Panc1 (cell line): ENCODE data around the gene NEXN. TPM values are rescaled to one million over a fixed set of nuclear protein-coding genes. Genes with fewer than 3 reads are reported as not detected.

ENCODE experiments used
- ATAC-seq: fragments of 200-7000 bp; cut with Tn5 transposase; 2 replicates; pipeline ENCODE4 v1.9.1; 2020; ENCODE audit warnings: mild to moderate bottlenecking, moderate library complexity
- BruUV-seq: library from RNA; stranded (reverse); fragments of 400-500 nt; replicated peaks from 2 replicates; lab custom pipeline; 2021; lab: Mats Ljungman, UMichigan
- CTCF ChIA-PET: fragments of 300-600 bp; sonication (Branson Sonifier 250); formaldehyde crosslinking; loops from one replicate; lab custom pipeline; 2022; ENCODE audit warnings: antibody characterized with exemption; lab: Charles Lee
- POLR2A ChIA-PET: fragments of 300-600 bp; sonication (Branson Sonifier 250); formaldehyde crosslinking; loops from one replicate; lab custom pipeline; 2022; ENCODE audit warnings: antibody characterized with exemption; lab: Charles Lee
- DNase-seq: peaks from one replicate; pipeline ENCODE4 v3.0.0-alpha.2; 2010; ENCODE audit warnings: low read depth, low spot score
- H3K27ac ChIP-seq: 2 replicates; pipeline ENCODE4 v1.5.1; 2011; ENCODE audit warnings: mild to moderate bottlenecking, low read length, inconsistent platforms
- H3K27me3 ChIP-seq: fragments of 200-500 bp; sonication (Bioruptor generic); 2 replicates; pipeline ENCODE4 v1.6.0; 2014; ENCODE audit warnings: low read length, inconsistent platforms; ENCODE audit not compliant: control insufficient read depth, insufficient read depth
- H3K36me3 ChIP-seq: fragments of 200-500 bp; sonication (Bioruptor generic); 2 replicates; pipeline ENCODE4 v1.5.1; 2014; ENCODE audit warnings: inconsistent platforms, mild to moderate bottlenecking, low read length, moderate library complexity; ENCODE audit not compliant: control insufficient read depth, insufficient read depth
- H3K4me1 ChIP-seq: 2 replicates; pipeline ENCODE4 v1.5.1; 2011; ENCODE audit warnings: inconsistent platforms, mild to moderate bottlenecking, low read length, moderate library complexity; ENCODE audit not compliant: control insufficient read depth, insufficient read depth
- H3K4me3 ChIP-seq, 2 experiments: 2 replicates each; pipeline ENCODE4 v1.5.1; 2011 to 2012; ENCODE audit warnings: low read depth in 2 of 2, low read length in 2 of 2, mild to moderate bottlenecking in 2 of 2, inconsistent platforms in 1 of 2, moderate library complexity in 1 of 2
- H3K9me3 ChIP-seq: fragments of 200-500 bp; sonication (Bioruptor generic); 2 replicates; pipeline ENCODE4 v1.5.1; 2014; ENCODE audit warnings: low read depth, mild to moderate bottlenecking, inconsistent platforms, low read length, moderate library complexity; ENCODE audit not compliant: control insufficient read depth, insufficient read depth
- POLR2AphosphoS5 ChIP-seq: IDR thresholded peaks from 2 replicates; pipeline ENCODE4 v1.6.1; 2012; ENCODE audit warnings: mild to moderate bottlenecking, low read depth, low read length, moderate library complexity
- SIN3A ChIP-seq: IDR thresholded peaks from 2 replicates; pipeline ENCODE4 v1.6.1; 2012; ENCODE audit warnings: low read depth, mild to moderate bottlenecking, low read length, moderate library complexity, borderline replicate concordance; ENCODE audit not compliant: insufficient read depth
- TCF7L2 ChIP-seq: IDR thresholded peaks from 2 replicates; pipeline ENCODE4 v1.6.1; 2011; ENCODE audit warnings: mild to moderate bottlenecking, low read depth, low read length, inconsistent platforms
- in situ Hi-C: cut with HindIII; loops from 2 replicates; pipeline ENCODE4 v1.10.0; 2016; ENCODE audit warnings: low sequenced_read_pairs, low pct_unique_long_range_greater_than_20kb
- intact Hi-C: fragments of 100-400 bp; cut with micrococcal nuclease; formaldehyde crosslinking; loops from one replicate; pipeline ENCODE4 v1.10.0; 2022; ENCODE audit not compliant: unreplicated experiment
- total RNA-seq: library from RNA; stranded (reverse); gene quantifications from one replicate; pipeline ENCODE4 v1.2.1, GENCODE V29; 2021; ENCODE audit not compliant: unreplicated experiment
- TF ChIP-seq, protein P1 (sequence below), 2 experiments: IDR thresholded peaks; 2 replicates each; pipeline ENCODE4 v1.6.1; 2011 to 2012; ENCODE audit warnings: low read depth in 2 of 2, control low read depth in 1 of 2, low read length in 1 of 2, mild to moderate bottlenecking in 1 of 2, moderate library complexity in 1 of 2; ENCODE audit not compliant: insufficient read depth in 1 of 2
- TF ChIP-seq, protein P2 (sequence below): fragments of 450-650 bp; IDR thresholded peaks from 2 replicates; pipeline ENCODE4 v1.5.1; 2017; ENCODE audit warnings: mild to moderate bottlenecking

The NEXN gene
- total RNA-seq, 1 experiment from 2014 or later: 5.4 TPM

DNA sequence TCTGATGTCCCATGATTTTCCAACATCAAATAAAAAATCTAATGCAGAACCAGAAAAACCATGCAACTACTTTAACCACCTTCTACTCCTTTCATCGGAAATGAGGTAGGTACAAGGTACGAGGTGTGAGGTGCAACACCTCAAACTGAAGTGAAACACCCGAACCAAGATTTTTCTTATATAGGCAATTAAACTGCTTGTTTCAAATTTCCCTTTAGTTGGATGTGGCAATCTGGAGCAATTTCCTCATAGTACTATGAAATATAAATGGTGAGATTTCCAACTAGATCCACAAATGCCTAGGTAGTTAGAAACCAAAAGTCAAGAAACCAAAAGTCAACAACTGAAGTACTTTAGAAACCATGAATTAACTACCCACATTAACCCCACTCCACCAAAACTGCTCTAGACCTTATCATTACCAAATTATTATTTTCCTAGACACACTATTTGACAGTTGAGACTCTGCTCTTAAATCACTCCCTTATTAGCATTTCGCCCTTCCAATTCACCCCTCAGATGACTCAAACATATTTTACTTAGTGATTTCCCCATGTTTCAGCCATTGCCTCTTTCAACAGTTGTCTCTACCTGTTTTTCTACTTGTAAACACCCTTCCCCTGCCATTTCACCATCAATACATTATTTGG is 52.6 kb downstream of the NEXN start:
- in situ Hi-C loops: no loop called here
- ChIA-PET POLR2A (no interaction called here), CTCF (no interaction called here)
- TF ChIP-seq TCF7L2 (no peak), POLR2AphosphoS5 (peak; percentile 12; the same call in 1 of the 2 replicates)
- H3K4me3 ChIP-seq: no peak overlapping the region
- H3K27me3 ChIP-seq: no peaks in the 10 kb centered on the region
- ATAC-seq (no peak), DNase-seq (no peak)
- no TSS peak for BruUV-seq
- no peaks in the 10 kb centered on the region for H3K4me1 ChIP-seq
- H3K9me3 ChIP-seq: no peaks in the 10 kb centered on the region
- intact Hi-C loops: loop anchor here (10.0 kb wide), 1 partner anchor 174 kb away; no protein-coding TSS in a partner anchor
- peaks cover 47% of the 10 kb centered on the region for H3K36me3 ChIP-seq
- no peak overlapping the region for H3K27ac ChIP-seq

DNA sequence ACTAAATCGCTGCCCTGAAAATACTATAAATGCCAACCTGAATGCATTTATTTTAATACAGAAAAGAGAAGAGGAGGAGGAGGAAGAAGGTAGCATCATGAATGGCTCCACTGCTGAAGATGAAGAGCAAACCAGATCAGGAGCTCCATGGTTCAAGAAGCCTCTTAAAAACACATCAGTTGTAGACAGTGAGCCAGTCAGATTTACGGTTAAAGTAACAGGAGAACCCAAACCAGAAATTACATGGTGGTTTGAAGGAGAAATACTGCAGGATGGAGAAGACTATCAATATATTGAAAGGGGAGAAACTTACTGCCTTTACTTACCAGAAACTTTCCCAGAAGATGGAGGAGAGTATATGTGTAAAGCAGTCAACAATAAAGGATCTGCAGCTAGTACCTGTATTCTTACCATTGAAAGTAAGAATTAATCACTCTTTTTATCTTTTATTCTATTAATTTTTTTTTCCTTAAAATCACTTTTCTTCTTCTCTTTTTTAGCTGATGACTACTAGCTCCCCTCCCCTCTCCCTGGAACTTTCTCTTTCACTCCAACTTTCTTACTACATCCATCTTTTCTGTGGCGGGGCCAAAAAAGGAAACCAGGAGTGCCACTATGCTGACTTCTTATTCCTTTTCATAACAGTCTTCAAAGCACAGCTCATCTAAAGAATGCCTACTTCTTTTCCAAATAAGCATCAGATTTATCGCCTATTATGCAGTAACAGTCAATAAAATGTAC is 54.1 kb downstream of the NEXN start:
- intact Hi-C loops (loop anchor here (10.0 kb wide), 1 partner anchor 172 kb away; no protein-coding TSS in a partner anchor), in situ Hi-C loops (no loop called here)
- H3K36me3 ChIP-seq: peaks cover 61% of the 10 kb centered on the region
- CTCF ChIA-PET: no interaction called here
- no peaks in the 10 kb centered on the region for H3K9me3 ChIP-seq
- BruUV-seq: TSS peak; percentile 76
- H3K4me1 ChIP-seq: no peaks in the 10 kb centered on the region
- H3K27me3 ChIP-seq: no peaks in the 10 kb centered on the region
- no peak overlapping the region for H3K4me3 ChIP-seq
- POLR2A ChIA-PET: interaction anchor here (0.6 kb wide), 1 partner anchor 888 kb away, joined by 4 read pairs; no protein-coding TSS in a partner anchor
- TF ChIP-seq, protein P1, sequence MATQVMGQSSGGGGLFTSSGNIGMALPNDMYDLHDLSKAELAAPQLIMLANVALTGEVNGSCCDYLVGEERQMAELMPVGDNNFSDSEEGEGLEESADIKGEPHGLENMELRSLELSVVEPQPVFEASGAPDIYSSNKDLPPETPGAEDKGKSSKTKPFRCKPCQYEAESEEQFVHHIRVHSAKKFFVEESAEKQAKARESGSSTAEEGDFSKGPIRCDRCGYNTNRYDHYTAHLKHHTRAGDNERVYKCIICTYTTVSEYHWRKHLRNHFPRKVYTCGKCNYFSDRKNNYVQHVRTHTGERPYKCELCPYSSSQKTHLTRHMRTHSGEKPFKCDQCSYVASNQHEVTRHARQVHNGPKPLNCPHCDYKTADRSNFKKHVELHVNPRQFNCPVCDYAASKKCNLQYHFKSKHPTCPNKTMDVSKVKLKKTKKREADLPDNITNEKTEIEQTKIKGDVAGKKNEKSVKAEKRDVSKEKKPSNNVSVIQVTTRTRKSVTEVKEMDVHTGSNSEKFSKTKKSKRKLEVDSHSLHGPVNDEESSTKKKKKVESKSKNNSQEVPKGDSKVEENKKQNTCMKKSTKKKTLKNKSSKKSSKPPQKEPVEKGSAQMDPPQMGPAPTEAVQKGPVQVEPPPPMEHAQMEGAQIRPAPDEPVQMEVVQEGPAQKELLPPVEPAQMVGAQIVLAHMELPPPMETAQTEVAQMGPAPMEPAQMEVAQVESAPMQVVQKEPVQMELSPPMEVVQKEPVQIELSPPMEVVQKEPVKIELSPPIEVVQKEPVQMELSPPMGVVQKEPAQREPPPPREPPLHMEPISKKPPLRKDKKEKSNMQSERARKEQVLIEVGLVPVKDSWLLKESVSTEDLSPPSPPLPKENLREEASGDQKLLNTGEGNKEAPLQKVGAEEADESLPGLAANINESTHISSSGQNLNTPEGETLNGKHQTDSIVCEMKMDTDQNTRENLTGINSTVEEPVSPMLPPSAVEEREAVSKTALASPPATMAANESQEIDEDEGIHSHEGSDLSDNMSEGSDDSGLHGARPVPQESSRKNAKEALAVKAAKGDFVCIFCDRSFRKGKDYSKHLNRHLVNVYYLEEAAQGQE (IDR thresholded peaks at IDR 0.05; ENCODE audit: insufficient read depth in 1 of 2, low read depth in 2 of 2, low read length in 1 of 2): no peak
- no peak for TF ChIP-seq POLR2AphosphoS5
- TF ChIP-seq, protein P2, sequence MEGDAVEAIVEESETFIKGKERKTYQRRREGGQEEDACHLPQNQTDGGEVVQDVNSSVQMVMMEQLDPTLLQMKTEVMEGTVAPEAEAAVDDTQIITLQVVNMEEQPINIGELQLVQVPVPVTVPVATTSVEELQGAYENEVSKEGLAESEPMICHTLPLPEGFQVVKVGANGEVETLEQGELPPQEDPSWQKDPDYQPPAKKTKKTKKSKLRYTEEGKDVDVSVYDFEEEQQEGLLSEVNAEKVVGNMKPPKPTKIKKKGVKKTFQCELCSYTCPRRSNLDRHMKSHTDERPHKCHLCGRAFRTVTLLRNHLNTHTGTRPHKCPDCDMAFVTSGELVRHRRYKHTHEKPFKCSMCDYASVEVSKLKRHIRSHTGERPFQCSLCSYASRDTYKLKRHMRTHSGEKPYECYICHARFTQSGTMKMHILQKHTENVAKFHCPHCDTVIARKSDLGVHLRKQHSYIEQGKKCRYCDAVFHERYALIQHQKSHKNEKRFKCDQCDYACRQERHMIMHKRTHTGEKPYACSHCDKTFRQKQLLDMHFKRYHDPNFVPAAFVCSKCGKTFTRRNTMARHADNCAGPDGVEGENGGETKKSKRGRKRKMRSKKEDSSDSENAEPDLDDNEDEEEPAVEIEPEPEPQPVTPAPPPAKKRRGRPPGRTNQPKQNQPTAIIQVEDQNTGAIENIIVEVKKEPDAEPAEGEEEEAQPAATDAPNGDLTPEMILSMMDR: no peak
- no peak for TF ChIP-seq SIN3A
- no peak for TF ChIP-seq TCF7L2
- no peak for DNase-seq
- ATAC-seq: no peak
- H3K27ac ChIP-seq: no peak overlapping the region
